GM18520 (cell line): ENCODE data around the gene SNAP47.
"Not testable (repeated sequence)": the region's sequence is repeated elsewhere in the genome, so short reads cannot be mapped to it uniquely, and the experiment has no call there.

Experiments
- ATAC-seq: cut with Tn5 transposase; IDR thresholded peaks from one replicate; pipeline ENCODE4 v1.9.1; 2021; ENCODE audit not compliant: unreplicated experiment

SNAP47 gene

GRCh38 chr1:227734856-227735538, at the start of gene SNAP47, which contains the start of gene JMJD4:
SNAP47 (plus strand) TSS chr1:227735435; CDS start chr1:227747737, 12,302 bp downstream.
JMJD4 (minus strand) TSS chr1:227735302; CDS start chr1:227735273, 29 bp downstream.
- ATAC-seq, result peak; percentile 95

DNA sequence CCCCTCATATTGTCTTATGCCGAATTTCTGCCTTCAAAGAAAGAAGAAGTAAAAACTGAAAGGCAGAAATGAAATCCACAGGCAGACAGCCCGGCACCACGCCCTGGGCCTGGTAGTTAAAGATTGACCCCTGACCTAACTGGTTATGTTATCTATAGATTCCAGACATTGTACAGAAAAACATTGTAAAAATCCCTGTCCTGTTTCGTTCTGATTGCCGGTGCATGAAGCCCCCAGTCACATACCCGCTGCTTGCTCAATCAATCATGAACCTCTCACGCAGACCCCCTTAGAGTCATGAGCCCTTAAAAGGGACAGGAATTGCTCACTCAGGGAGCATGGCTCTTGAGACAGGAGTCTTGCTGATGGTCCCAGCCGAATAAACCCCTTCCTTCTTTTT, 49.4 kb upstream of the SNAP47 start:
- ATAC-seq, result no peak

DNA sequence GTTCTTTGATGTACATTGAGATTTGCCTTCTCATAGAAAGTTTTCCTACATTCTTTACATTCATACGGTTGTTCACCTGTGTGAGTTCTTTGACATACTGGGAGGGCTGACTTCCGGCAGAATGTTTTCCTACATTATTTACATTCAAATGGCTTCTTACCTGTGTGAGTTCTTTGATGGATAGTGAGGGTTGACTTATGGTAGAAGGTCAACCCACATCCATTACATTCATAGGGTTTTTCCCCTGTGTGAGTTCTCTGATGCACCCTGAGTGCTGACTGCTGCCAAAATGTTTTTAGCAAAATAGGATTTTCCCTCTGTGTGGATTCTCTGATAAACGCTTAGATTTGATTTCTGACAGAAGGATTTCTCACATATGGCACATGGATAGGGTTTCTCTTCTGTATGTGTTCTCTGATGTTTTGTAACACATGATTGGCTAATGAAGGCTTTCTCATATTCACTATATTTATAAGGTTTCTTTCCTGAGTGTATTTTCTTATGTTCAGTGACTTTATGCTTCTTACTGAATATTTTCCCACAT, 37.8 kb upstream of the SNAP47 start:
- ATAC-seq, result no peak

DNA sequence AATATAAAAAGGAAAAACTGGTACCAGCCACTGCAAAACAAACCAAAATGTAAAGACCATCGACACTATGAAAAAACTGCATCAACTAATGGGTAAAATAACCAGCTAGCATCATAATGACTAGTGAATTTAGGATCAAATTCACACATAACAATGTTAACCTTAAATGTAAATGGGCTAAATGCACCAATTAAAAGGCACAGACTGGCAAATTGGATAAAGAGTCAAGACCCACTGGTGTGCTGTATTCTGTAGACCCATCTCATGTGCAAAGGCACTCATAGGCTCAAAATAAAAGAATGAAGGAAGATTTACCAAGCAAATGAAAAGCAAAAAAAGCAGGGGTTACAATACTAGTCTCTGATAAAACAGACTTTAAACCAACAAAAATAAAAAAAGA, 33.6 kb upstream of the SNAP47 start:
- ATAC-seq, result not testable (repeated sequence)

GRCh38 chr1:227707846-227708245, 27.4 kb upstream of the SNAP47 start:
- ATAC-seq, result no peak

DNA sequence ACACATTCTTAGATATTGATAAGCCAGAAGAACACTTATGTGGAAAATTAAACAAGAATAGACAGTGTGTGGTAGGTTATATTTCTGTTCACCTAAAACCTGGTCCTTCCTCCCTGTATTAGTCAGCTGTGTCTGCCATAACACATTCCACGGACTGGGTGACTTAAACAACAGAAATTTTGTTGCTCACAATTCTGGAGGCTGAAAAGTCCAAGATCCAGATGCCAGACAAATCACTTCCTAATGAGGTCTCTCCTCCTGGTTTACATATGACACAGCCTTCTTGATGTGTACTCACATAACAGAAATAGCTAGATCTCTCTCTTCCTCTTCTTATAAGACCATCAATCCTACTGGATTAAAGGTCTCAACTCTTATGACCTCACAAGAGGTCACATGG, 25.8 kb upstream of the SNAP47 start:
- ATAC-seq, result no peak

- ATAC-seq, result not testable (repeated sequence)
Observed at GRCh38 chr1:227710474-227710873, 24.8 kb upstream of the SNAP47 start.

DNA sequence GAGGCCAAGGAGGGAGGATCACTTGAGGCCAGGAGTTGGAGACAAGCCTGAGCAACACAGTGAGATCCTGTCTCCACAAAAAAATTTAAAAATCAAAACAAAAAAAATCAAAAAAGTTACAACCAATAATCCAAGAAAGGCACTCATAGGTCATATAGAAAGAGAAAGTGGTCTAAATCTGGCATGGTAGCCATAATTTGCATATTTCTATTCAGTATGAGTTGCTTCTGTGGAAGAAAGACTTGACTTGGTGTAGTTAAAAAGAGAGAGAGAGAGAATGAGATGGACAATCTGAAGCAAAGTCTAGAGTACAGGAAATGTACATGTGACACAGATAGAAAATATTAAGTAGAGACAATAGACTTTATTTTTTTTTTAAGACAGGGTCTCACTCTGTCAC, 22.6 kb upstream of the SNAP47 start:
- ATAC-seq, result no peak

GRCh38 chr1:227718932-227719331, 16.3 kb upstream of the SNAP47 start:
- ATAC-seq, result no peak

DNA sequence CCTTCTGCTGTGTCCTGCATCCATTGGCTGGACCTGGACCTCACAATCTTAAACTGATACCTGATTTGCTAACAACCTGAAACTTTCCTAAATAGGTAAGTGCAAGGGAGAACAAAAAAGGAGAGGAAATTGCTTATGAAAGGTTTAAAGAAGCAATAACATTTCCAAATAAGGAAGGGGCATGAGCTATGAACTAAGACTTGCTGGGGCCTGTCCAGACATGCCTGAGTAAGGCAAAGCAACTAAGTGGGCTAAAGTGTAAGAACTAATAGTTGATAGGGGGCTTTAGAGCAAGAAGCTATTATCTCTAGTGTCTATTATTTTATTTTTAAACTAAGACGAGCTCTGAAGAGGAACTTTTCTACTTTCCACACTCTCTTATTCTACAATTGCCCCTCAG, 11.8 kb upstream of the SNAP47 start:
- ATAC-seq, result no peak

DNA sequence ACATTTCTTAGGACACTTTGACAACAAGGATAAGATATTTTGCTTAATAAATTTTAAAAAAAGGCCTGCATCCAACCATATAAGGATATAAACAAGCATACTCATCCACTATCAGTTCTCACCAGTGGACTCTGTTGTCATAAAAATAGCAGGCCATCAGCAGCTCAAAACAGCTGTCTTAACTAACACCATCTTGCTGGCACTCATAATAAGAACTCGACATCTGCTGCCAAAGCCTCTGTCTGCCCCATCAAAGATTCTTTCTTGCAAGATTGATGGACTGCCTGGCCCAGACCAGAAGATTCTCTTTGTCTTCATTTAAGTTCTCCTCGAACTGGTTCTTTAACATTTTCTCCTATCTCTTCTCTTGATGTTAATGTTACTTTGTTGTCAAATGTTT, 10.2 kb upstream of the SNAP47 start:
- ATAC-seq, result no peak

DNA sequence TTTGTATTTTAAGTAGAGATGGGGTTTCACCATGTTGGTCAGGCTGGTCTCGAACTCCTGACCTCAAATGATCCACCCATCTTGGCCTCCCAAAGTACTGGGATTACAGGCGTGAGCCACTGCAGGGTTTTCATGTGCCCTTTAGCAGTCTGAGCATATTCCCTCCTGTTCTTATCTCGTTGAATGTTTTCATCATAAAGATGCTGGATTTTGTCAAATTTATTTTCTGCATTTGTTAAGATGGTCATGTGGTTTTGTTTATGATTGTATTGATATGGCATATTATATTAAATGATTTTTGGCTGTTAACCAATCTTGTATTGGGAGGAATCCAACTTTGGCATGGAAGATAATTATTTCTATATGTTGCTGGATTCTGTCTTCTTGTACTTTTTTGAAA, 8.9 kb upstream of the SNAP47 start:
- ATAC-seq, result no peak

DNA sequence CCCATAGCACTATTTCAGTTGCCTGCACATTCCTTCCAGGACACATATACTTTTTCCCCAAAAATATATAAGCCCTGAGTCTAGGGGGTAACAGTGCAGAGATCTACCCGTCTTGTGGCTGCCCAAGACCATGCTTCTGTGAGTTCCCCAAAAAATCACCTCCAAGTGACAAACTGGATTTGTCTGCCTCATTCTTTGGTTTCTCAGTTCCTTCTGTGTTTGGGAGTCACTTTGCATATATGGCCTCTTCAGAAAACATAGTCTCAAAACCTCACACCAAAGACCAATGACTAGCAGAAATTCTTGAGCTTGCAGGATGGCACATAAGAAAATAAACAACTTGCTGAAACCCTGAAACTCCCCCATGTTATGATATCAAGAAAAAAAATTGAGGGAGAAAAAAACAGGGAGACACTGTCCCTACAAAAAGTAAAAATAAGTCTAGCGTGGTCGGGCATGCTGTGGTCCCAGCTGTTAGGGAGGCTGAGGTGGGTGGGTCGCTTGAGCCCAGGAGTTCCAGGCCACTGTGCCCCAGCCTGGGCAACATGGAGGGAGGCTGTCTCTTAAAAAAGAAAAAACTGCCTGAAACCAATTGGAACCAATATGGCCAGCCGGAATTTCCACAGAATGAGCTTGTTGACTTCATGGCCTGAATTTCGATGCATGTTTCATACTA, 8.2 kb upstream of the SNAP47 start:
- ATAC-seq, result no peak

- ATAC-seq, result no peak
Observed at GRCh38 chr1:227728059-227728891, 7.0 kb upstream of the SNAP47 start.

DNA sequence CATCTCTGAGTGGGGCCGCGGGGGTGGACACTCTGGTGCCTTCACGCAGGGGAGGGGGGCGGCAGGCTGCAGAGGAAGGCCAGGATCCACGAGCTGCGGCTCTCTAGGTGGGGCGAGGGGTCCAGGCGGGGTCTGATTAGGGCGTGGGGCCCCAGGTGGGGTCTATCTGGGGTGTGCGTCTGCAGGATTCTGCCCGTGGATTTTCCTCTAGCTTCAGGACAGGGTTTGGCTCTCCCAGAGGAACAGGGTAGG, 6.4 kb upstream of the SNAP47 start:
- no peak for ATAC-seq

- no peak for ATAC-seq
Observed at GRCh38 chr1:227729144-227729880, 5.9 kb upstream of the SNAP47 start.

DNA sequence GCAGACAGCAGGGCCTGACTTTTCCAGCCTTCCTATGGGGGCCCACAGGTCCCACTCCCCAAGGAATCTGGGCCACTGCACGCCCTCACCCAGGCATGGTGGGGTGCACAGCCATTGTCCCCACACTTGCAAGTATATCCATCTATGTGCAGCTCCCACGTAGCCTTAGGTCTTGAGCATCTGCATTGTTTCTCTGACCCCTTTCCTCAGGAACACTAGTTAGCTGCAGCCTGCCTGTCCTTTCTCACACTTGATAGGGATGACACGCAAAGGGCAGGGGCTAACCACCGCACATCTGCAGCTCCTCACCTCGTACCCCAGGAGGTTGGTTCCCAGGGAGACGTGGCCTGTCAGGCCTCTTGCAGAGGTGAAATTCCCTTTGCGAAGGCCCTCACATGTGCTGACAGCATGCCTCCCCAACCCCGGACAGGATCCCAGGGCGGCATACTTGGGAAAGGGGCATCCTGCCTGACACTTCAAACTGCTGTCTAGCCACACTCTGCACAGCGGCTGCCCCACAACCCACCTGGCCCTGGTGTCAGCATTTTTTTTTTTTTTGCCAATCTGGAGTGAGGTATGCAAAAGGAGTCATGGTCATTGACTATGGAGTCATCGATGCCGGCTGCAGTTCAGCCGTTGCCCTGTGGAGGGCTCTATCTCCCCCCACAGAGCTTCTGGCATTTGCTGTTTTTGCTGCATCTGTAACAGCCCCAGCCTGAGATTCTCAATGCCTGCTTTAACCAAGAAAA, 5.2 kb upstream of the SNAP47 start:
- ATAC-seq, result no peak

DNA sequence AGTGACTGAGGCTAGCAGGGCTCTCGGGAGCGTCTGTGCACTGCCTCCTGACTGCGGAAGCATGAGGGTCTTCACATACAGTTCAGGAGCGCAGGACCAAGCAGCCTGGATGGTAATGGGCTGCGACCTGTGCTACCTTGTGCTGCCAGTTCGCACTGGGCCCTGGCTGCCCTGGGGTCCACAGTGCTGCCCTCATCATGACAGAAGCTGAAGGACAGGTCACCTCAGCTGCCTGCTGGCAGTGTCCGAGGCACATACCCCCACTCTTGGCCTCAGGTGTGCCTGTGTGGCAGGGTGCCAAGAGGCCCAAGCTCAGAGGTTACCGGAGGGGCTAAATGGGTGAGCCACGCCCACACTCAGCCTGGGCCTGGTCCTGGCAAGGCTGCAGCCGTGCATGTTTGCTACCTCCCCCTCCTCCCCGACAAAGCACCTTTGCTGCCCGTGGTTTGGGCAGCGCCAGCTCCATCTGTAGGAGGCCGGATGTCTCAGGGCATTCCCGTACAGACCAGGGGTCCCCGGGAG, 4.5 kb upstream of the SNAP47 start:
- no peak for ATAC-seq

GRCh38 chr1:227731241-227731677, 4.0 kb upstream of the SNAP47 start:
- ATAC-seq, result no peak
